DND-41 (cell line): ENCODE measurements around the gene KIFC3.

ENCODE experiments used
- CTCF ChIP-seq: IDR thresholded peaks from 2 replicates; pipeline ENCODE4 v1.5.1; 2012; ENCODE audit warnings: borderline replicate concordance, low read length, moderate library complexity, mild to moderate bottlenecking; ENCODE audit not compliant: poor library complexity, severe bottlenecking; ENCODE audit errors: extremely low read depth
- EZH2 ChIP-seq: IDR thresholded peaks from 3 replicates; pipeline ENCODE4 v1.6.1; 2012; ENCODE audit warnings: borderline replicate concordance, low read depth, mild to moderate bottlenecking, moderate library complexity, low read length, inconsistent platforms; ENCODE audit not compliant: severe bottlenecking

- TF ChIP-seq CTCF (no peak), EZH2 (no peak)
Measured at GRCh38 chr16:57749856-57750452, 52.3 kb downstream of the KIFC3 start.
